Right ventricle myocardium superior (tissue), 1 donor: ENCODE data around the gene OSGIN1. TPM values are rescaled to one million over a fixed set of nuclear protein-coding genes. Genes with fewer than 3 reads are reported as not detected.

Source experiments
- ATAC-seq: fragments of 200-7000 bp; cut with Tn5 transposase; one replicate; pipeline ENCODE4 v1.9.1; 2020; ENCODE audit warnings: mild to moderate bottlenecking; ENCODE audit not compliant: poor library complexity
- DNase-seq: peaks from one replicate; pipeline ENCODE4 v3.0.0-alpha.2; 2020
- intact Hi-C: fragments of 100-400 bp; cut with DNase I; formaldehyde crosslinking; loops from one replicate; pipeline ENCODE4 v1.11.2; 2022
- total RNA-seq: library from RNA; stranded (reverse); fragmentation: NEBNext Ultra II Directional; extraction: Animal tissue kit (Norgen Biotek cat#: 25700); gene quantifications from one replicate; pipeline ENCODE4 v1.2.1, GENCODE V29; 2021
- donor health status: DM: no; HTN: yes; CAD: no; lungs with severe emphysema.

Gene OSGIN1
- total RNA-seq, 1 donor from 2014 or later: 7.2 TPM

- no peak for ATAC-seq
- DNase-seq: peak; percentile 41
- intact Hi-C loops: loop anchor here (5.0 kb wide), 1 partner anchor 517 kb away; no protein-coding TSS in a partner anchor
These were observed 12.6 kb downstream of the OSGIN1 start for GRCh38 chr16:83965444-83966152.

DNA sequence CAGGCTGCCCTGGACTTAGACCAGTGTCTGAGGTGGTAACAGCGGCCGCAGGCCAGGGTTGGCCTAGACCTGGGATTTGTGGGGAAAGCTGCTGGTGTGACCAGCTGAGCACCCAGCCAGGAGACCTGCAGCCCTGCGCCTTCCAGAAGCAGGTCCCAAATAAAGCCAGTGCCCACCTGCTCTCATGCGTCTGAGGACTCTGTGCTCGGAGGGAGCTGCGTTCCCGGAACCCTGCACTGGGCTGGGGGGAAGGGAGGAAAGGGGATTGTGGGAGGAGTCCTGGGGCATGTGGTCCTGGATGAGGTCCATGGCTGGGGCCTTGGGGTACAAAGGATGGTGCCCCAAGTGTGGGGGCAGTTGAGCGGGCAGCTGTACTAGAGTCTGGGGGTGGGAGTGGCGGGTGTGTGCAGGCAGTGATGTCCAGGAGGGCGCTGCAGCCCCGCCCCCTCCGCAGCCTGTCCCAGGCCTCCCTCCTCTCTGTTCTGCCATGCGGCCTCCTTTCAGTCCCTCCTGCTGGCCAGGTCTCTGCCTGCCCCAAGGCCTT is 13.2 kb downstream of the OSGIN1 start:
- ATAC-seq (no peak), DNase-seq (peak; percentile 26)
- intact Hi-C loops: loop anchor here (5.0 kb wide), 1 partner anchor 516 kb away; no protein-coding TSS in a partner anchor

- intact Hi-C loops: loop anchor here (5.0 kb wide), 1 partner anchor 515 kb away; no protein-coding TSS in a partner anchor
- DNase-seq (peak; percentile 4), ATAC-seq (no peak)
These were observed 14.1 kb downstream of the OSGIN1 start for GRCh38 chr16:83967091-83967490.

DNA sequence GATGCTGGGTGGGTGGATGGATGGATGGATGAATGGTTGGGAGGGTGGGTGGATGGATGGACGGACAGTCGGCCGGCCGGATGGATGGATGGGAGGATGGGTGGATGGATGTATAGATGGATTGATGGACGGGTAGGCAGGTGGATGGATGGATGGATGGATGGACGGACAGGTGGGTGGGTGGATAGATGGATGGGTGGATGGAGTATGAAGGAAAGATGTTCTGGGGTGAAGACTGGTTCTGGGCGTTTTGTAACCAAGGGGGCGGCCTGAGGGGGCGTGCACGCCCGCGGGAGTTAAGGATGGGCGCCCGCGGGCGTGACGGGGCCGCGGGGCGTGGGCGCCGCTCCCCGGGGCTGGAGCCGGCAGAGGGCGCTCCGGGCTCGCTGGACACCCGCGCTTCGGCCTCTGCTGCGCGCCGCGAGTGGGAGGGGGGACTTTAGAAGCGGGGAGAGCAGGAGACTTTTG is 14.8 kb downstream of the OSGIN1 start, which contains the start of gene NECAB2:
Gene NECAB2 (plus strand): TSS at position 407 of the 468 bp plus-strand sequence. CDS start 405 bp downstream, outside the sequence.
- ATAC-seq (peak; percentile 78), DNase-seq (peak; percentile 76)
- intact Hi-C loops: loop anchor here (2.0 to 5.0 kb wide), 2 partner anchors 97 to 514 kb away; no protein-coding TSS in a partner anchor

DNA sequence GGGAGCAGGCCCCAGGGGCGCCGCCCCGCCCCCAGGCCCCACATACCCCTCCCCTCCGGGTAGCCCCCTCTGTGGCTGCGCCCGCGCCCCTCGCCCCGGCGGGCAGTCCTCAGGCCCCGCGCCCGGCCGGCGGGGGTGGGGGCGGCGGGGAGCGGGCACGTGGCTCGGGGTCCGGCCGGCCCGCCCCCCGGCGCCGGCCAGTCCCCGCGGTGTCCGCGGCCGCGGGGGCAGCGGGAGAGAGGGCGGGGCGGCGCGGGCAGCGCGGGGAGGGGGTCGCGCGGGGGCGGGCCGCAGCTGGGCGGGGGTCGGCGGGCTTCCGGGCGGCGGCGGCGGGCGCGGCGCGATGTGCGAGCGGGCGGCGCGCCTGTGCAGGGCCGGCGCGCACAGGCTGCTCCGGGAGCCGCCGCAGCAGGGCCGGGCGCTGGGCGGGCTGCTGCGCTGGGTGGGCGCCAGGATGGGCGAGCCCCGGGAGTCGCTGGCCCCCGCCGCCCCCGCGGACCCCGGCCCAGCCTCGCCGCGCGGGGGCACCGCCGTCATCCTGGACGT is 15.3 kb downstream of the OSGIN1 start:
- no peak for ATAC-seq
- intact Hi-C loops: loop anchor here (2.0 to 5.0 kb wide), 2 partner anchors 96 to 514 kb away; no protein-coding TSS in a partner anchor
- DNase-seq: peak; percentile 24

GRCh38 chr16:83968891-83969649 is 16.0 kb downstream of the OSGIN1 start:
- ATAC-seq (no peak), DNase-seq (peak; percentile 22)
- intact Hi-C loops: loop anchor here (2.0 to 5.0 kb wide), 2 partner anchors 96 to 513 kb away; no protein-coding TSS in a partner anchor

DNA sequence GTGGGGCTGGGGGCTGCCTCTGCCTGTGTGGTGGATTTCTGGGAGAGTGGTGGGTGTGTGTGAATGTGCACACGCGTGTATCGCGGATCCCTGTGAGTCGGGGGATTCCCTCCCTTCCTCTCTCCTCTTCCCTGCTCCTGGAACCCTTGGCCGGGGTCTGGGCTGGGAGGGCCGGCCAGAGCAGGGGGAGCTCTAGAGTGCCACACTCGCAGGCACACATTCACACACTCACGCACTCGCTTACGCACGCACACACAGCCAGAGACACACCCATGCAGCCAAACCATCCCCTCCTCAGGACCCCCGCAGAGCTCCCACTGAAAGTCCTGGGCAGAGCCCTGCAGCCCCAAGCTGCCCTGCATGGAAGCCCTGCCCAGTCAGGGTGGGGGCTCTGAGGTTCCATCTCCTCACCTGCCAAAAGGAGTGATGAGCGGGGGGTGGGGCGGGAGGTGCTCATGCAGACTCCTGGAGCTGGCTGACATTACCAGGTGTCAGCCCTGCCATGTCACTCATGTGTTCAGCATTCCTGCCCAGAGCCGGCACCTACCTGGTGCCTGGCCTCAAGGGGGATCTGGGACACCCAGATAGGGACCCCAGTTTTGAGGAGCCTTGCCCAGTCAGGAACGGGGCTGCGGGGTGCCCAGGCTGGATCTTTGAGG is 16.9 kb downstream of the OSGIN1 start:
- peak; percentile 33 for DNase-seq
- no peak for ATAC-seq
- intact Hi-C loops: loop anchor here (2.0 to 5.0 kb wide), 2 partner anchors 95 to 512 kb away; no protein-coding TSS in a partner anchor

GRCh38 chr16:83970430-83970815 is 17.4 kb downstream of the OSGIN1 start:
- intact Hi-C loops: no loop called here

GRCh38 chr16:83971165-83972130 is 18.4 kb downstream of the OSGIN1 start:
- intact Hi-C loops: no loop called here
- DNase-seq (no peak), ATAC-seq (no peak)

More at GRCh38 chr16:83970430-83970815, 17.4 kb downstream of the OSGIN1 start:
- no peak for ATAC-seq
- DNase-seq: no peak

GRCh38 chr16:83972256-83973008 is 19.4 kb downstream of the OSGIN1 start:
- DNase-seq (no peak), ATAC-seq (no peak)
- intact Hi-C loops: no loop called here

GRCh38 chr16:83973077-83973476 is 20.0 kb downstream of the OSGIN1 start:
- DNase-seq: no peak
- no peak for ATAC-seq
- intact Hi-C loops: no loop called here

DNA sequence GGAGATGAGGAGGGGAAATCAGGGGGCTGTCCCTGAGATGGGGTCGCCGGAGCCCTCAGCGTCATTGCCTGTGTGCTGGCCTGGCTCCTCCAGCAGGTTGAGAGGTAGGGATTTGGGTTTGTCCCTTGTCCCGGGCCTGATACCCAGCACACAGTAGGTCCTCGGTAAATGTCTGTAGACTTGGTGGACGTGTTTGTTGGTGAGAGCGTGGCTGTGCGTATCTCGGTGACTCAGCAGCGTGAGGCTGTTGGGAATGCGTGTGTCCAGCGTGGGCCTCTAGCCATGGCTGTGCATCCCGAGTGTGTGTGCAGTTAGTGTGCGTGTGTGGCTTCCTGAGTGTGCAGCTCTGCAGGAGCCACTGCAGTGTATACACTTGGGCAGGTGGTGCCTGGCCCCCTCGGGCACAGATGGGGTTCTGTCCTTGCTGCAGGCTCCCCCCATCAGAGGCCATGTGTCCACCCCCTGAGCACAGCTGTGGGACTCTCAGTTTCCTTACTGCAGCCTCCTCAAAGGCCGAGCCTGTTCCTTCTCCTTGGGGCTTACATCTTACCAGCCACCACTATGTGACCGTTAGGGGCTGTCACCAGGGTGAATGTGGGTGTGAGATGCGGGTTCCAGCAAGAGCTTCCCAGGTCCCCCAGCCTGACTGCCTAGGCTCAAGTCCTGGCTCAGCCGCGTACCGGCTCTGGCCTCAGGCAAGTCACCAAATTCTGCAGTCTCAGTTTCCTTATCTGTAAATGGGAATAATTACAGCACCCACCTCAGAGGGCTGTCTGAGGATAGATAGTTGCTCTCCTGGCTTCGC is 20.7 kb downstream of the OSGIN1 start:
- no peak for DNase-seq
- intact Hi-C loops: no loop called here

DNA sequence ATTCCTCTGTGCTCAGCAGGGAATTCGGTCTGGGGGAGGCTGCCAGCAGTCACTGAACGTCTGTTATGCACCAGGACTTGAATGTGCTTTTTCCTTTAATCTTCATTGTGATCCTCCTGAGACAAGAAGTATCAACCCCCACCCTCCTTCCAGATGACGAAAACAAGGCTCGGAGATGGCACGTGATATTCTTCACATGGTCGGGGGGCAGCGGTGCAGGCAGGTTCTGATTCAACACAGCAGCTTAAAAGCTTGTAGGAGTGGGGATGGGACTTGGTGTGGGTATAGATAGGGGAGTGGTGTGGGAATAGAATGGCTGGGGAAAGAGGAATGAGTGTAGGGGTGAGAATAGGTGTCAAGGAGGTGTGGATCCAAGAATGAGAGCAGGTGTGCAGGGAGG is 21.4 kb downstream of the OSGIN1 start:
- DNase-seq (no peak), ATAC-seq (no peak)
- intact Hi-C loops: no loop called here

More for the DNA sequence above, 20.7 kb downstream of the OSGIN1 start:
- no peak for ATAC-seq

- intact Hi-C loops: no loop called here
- DNase-seq (peak; percentile 4), ATAC-seq (no peak)
These were observed 22.7 kb downstream of the OSGIN1 start for GRCh38 chr16:83975590-83976260.
